Vagina (tissue), 2 donors: Measurements from ENCODE around the gene RAD51C.

Experiments used
- POLR2A ChIP-seq, 2 donors: fragments of 450-650 bp; IDR thresholded peaks; one replicate each; pipeline ENCODE4 v1.6.1; 2017; ENCODE audit warnings: antibody characterized with exemption in 2 of 2, mild to moderate bottlenecking in 2 of 2, moderate library complexity in 2 of 2
- POLR2AphosphoS5 ChIP-seq, 2 donors: sonication (generic); formaldehyde crosslinking; IDR thresholded peaks; one replicate each; pipeline ENCODE4 v1.9.0; 2017; ENCODE audit warnings: antibody characterized with exemption in 2 of 2, mild to moderate bottlenecking in 2 of 2, low read depth in 1 of 2; ENCODE audit not compliant: insufficient read depth in 1 of 2
- TF ChIP-seq, protein P1 (sequence below), 3 experiments: fragments of 450-650 bp in 2 of 3; fragments of 200-600 bp in 1 of 3; sonication (generic) in 1 of 3; IDR thresholded peaks; one replicate each; pipeline ENCODE4 v1.5.1; 2017 to 2019; ENCODE audit warnings: antibody characterized with exemption in 3 of 3, mild to moderate bottlenecking in 2 of 3, moderate library complexity in 2 of 3

- TF ChIP-seq, protein P1, sequence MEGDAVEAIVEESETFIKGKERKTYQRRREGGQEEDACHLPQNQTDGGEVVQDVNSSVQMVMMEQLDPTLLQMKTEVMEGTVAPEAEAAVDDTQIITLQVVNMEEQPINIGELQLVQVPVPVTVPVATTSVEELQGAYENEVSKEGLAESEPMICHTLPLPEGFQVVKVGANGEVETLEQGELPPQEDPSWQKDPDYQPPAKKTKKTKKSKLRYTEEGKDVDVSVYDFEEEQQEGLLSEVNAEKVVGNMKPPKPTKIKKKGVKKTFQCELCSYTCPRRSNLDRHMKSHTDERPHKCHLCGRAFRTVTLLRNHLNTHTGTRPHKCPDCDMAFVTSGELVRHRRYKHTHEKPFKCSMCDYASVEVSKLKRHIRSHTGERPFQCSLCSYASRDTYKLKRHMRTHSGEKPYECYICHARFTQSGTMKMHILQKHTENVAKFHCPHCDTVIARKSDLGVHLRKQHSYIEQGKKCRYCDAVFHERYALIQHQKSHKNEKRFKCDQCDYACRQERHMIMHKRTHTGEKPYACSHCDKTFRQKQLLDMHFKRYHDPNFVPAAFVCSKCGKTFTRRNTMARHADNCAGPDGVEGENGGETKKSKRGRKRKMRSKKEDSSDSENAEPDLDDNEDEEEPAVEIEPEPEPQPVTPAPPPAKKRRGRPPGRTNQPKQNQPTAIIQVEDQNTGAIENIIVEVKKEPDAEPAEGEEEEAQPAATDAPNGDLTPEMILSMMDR (IDR thresholded peaks at IDR 0.05), result no peak
- TF ChIP-seq POLR2AphosphoS5 (IDR thresholded peaks at IDR 0.05; ENCODE audit: insufficient read depth in 1 of 2, low read depth in 1 of 2) (no peak), POLR2A (IDR thresholded peaks at IDR 0.05) (no peak)
Observed at GRCh38 chr17:58699771-58700170, 7.4 kb downstream of the RAD51C start.
